GM18502 (cell line): ENCODE measurements around the gene NTSR2.
A peak's percentile ranks its signal among the peaks of the same experiment; 100 is the strongest.

Experiments used
- ATAC-seq: cut with Tn5 transposase; IDR thresholded peaks from one replicate; pipeline ENCODE4 v1.9.1; 2021; ENCODE audit warnings: mild to moderate bottlenecking; ENCODE audit not compliant: unreplicated experiment, poor library complexity

The NTSR2 gene

GRCh38 chr2:11701206-11701605 lies 31.2 kb upstream of the NTSR2 start:
- ATAC-seq: no peak

- ATAC-seq: no peak
These were observed 30.0 kb upstream of the NTSR2 start for GRCh38 chr2:11699686-11700670.

GRCh38 chr2:11698009-11698922 lies 28.3 kb upstream of the NTSR2 start:
- ATAC-seq: no peak

GRCh38 chr2:11697103-11697871 lies 27.3 kb upstream of the NTSR2 start:
- no peak for ATAC-seq

GRCh38 chr2:11696736-11697102 lies 26.7 kb upstream of the NTSR2 start:
- no peak for ATAC-seq

GRCh38 chr2:11695576-11695975 lies 25.6 kb upstream of the NTSR2 start:
- ATAC-seq: no peak

- peak; percentile 77 for ATAC-seq
These were observed 23.0 kb upstream of the NTSR2 start for GRCh38 chr2:11692966-11693521.

- no peak for ATAC-seq
These were observed 21.2 kb upstream of the NTSR2 start for GRCh38 chr2:11691076-11691660.

- peak; percentile 88 for ATAC-seq
These were observed 18.5 kb upstream of the NTSR2 start for GRCh38 chr2:11688222-11689069.

GRCh38 chr2:11687736-11688135 lies 17.7 kb upstream of the NTSR2 start:
- ATAC-seq: no peak

- ATAC-seq: no peak
These were observed 16.0 kb upstream of the NTSR2 start for GRCh38 chr2:11685906-11686470.

GRCh38 chr2:11684894-11685460 lies 15.0 kb upstream of the NTSR2 start:
- ATAC-seq: no peak

- no peak for ATAC-seq
These were observed 14.0 kb upstream of the NTSR2 start for GRCh38 chr2:11683966-11684365.

- ATAC-seq: no peak
These were observed 13.5 kb upstream of the NTSR2 start for GRCh38 chr2:11683476-11683875.

- ATAC-seq: no peak
These were observed 12.6 kb upstream of the NTSR2 start for GRCh38 chr2:11682590-11682915.

GRCh38 chr2:11681722-11682589 lies 12.0 kb upstream of the NTSR2 start:
- ATAC-seq: peak; percentile 64
